GM13976 (cell line): ENCODE measurements around the gene RPL22.

ENCODE experiments used
- DNase-seq: peaks from one replicate; pipeline ENCODE4 v3.0.0; 2012; ENCODE audit warnings: low spot score
- in situ Hi-C: fragments of 300-500 bp; cut with MboI; formaldehyde crosslinking; loops from one replicate; pipeline ENCODE4 v1.12.0; 2022; ENCODE audit warnings: low sequenced_read_pairs, mixed read lengths, inconsistent platforms; ENCODE audit not compliant: unreplicated experiment
- TF ChIP-seq, protein P1 (sequence below): IDR thresholded peaks from 2 replicates; pipeline ENCODE4 v1.5.1; 2012; ENCODE audit warnings: borderline replicate concordance, mild to moderate bottlenecking; ENCODE audit not compliant: insufficient read depth; ENCODE audit errors: extremely low read depth, missing control alignments, control extremely low read depth

The RPL22 gene

DNA sequence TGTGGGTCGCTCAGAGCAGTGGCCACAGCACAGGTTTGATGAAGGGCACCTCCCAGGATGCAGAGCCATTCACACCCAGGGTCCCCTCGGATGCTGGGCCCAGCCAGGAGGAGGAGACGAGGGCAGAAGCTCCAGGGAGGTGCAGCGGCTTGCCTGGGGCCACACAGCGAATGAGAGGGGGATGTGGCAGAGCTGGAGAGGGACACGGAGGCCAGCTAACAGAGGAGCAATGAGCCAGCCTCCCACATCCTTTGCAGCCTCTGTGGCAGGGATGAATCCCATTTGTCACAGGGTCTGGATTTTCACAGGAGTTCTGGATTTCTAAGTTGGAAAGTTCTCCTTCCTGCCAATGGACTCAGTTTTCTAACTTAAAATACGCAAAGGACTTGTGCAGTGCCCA is 55.2 kb downstream of the RPL22 start:
- no peak for DNase-seq
- in situ Hi-C loops, result no loop called here
- TF ChIP-seq, protein P1, sequence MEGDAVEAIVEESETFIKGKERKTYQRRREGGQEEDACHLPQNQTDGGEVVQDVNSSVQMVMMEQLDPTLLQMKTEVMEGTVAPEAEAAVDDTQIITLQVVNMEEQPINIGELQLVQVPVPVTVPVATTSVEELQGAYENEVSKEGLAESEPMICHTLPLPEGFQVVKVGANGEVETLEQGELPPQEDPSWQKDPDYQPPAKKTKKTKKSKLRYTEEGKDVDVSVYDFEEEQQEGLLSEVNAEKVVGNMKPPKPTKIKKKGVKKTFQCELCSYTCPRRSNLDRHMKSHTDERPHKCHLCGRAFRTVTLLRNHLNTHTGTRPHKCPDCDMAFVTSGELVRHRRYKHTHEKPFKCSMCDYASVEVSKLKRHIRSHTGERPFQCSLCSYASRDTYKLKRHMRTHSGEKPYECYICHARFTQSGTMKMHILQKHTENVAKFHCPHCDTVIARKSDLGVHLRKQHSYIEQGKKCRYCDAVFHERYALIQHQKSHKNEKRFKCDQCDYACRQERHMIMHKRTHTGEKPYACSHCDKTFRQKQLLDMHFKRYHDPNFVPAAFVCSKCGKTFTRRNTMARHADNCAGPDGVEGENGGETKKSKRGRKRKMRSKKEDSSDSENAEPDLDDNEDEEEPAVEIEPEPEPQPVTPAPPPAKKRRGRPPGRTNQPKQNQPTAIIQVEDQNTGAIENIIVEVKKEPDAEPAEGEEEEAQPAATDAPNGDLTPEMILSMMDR, result no peak

GRCh38 chr1:6143395-6143794 is 56.0 kb downstream of the RPL22 start:
- no peak for DNase-seq
- in situ Hi-C loops, result no loop called here
- TF ChIP-seq, protein P1, result no peak

DNA sequence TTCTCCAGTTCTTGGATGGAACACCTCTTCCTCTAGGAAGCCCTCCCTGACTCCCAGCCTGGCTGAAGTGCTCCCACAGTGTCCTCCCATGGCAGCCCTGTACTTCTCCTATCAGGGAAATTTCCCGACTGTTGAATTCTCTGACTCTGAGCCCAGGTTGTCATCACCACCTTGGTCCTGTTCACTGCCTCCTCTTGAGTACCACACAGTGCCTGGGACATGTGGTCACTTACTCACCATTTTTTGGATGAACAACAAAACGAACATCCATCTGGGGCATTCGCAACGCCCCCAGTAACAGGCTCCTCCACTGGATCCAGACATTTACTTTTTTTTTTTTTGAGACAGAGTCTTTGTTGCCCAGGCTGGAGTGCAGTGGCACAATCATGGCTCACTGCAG is 56.7 kb downstream of the RPL22 start:
- DNase-seq, result no peak
- in situ Hi-C loops, result no loop called here
- TF ChIP-seq, protein P1, result no peak

DNA sequence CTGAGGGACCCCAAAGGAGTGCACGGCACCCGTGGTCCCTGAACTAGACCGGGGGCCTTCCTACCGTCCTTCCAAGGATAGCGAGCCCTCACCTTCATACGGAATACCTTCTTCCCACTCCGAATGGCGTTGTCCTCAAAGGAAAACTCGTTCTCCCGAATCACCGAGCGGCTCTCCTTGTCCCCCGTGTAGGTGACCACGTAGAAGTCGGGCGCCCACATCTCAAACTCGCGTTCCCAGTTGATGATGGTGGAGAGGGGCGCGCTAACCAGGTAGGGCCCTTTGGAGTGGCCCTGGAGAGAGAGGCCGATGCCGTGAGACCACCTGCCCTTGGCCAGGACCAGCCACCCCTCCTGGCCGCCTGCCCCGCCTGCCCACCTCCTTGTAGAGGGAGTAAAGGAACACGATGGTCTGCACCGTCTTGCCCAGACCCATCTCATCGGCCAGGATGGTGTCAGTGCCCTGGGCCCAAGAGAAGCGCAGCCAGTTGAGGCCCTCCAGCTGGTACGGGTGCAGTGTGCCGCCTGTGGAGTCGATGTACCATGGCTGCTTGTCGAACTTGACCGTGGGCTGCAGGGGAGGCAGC is 57.3 kb downstream of the RPL22 start:
- no peak for DNase-seq
- TF ChIP-seq, protein P1, result no peak
- in situ Hi-C loops, result no loop called here

DNA sequence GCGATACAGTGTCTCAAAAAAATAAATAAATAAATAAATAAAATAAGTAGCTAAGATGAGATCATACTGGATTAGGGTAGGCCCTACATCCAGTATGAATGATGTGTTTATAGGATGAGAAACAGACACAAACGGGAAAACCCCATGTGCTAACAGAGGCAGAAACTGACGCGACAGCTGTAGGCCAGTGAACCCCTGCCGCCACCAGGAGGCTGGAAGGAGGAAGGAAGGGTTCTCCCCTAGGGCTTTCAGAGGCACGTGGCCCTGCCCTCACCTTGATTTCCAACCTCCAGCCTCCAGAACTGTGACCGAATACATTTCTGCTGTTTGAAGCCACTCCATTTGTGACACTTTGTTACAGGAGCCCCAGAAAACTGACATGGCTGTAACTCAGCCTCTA is 57.8 kb downstream of the RPL22 start:
- TF ChIP-seq, protein P1, result no peak
- in situ Hi-C loops, result no loop called here
- DNase-seq, result peak; percentile 73

DNA sequence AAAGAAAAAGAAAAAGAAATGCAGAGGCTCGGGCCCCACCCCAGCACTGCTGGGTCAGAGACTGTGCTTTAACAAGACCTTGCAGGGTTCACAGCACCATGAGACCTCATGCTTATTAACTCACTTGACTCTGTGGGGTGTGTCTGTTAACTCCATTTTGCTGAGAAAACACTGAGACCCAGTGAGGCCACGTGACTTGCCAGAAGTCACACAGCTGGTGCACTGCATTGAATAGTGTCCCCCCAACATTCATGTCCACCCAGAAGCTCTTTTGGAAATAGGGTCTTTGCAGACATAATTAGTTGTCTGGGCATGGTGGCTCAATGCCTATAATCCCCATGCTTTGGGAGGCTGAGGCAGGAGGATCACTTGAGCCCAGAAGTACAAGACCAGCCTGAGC is 59.0 kb downstream of the RPL22 start:
- in situ Hi-C loops, result no loop called here
- TF ChIP-seq, protein P1, result no peak
- no peak for DNase-seq
